ENCODE results near the gene LCN12. TPM values are rescaled to one million over a fixed set of nuclear protein-coding genes. Genes with fewer than 3 reads are reported as not detected.

Gene LCN12
- total RNA-seq, 1 donor from 2014 or later, result not detected

DNA sequence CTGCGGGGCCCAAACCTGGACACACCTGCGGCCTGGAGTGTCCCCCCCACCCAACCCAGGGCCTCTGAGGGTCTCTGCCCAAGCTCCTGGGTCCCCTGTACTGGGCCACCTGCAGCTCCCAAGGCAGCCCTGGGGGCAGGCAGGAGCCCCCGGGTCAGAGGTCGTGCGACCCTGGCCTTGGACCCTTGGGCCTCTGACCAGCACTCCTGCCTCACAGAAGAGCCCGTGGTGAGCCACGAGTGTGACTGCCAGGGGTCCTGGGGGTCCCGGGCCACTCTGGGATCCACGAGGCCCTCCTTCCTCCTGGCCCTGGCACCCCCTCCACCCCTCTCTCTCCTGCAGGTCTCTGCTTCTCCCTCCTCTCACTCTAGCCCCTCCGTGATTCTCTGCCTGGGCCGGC lies 20.3 kb downstream of the LCN12 start:
- no peak for DNase-seq (ENCODE audit: low spot score)

GRCh38 chr9:136972743-136973142 lies 20.7 kb downstream of the LCN12 start:
- no peak for DNase-seq (ENCODE audit: low spot score)

DNA sequence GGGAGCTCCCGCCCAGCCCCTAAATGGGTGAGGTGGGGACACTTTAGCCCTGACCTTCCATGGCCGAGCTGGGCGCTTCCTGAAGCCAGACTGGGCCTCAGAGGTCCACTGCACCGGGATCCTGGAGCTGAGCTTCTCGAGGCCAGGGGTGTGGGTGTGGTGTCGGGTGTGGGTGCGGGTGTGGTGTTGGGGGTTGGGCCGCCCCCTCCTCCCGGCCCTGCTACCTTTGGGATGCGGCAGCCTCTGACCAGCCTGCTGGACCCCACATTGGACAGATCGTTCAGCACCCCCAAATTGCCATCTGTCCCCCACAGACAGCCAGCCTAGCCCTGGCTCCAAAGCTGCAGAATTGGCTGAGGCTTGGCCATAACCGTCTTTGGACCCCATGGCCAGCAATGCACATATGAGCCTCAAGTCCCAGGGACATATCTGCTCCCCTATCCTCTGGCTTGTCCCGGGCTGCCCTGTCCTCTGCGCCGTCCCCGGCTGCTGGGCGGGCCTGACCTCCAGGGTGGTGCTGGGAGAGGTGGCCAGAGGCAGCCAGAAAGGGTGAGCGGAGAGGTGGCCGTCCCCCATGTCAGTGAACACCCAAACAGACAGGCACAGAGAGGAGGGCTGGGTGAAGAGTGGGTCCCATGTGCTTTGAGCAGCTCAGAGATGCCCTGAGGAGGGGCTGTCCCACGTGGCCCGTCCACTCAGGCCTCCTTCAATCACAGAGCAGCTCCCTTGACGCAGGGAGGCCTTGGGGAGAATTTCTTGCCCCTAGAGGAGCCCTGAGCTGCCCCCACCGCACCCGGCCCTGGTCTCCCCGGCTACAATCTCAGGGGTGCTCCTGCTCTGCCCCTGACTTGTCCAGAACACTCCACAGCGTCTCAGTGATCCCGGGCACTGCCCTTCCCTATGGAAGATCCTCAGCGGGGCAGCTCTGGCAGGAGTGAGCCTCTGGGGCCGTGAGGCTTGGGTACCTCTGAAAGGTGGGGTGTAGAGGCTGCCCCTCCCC lies 21.8 kb downstream of the LCN12 start:
- DNase-seq (ENCODE audit: low spot score), result no peak

DNA sequence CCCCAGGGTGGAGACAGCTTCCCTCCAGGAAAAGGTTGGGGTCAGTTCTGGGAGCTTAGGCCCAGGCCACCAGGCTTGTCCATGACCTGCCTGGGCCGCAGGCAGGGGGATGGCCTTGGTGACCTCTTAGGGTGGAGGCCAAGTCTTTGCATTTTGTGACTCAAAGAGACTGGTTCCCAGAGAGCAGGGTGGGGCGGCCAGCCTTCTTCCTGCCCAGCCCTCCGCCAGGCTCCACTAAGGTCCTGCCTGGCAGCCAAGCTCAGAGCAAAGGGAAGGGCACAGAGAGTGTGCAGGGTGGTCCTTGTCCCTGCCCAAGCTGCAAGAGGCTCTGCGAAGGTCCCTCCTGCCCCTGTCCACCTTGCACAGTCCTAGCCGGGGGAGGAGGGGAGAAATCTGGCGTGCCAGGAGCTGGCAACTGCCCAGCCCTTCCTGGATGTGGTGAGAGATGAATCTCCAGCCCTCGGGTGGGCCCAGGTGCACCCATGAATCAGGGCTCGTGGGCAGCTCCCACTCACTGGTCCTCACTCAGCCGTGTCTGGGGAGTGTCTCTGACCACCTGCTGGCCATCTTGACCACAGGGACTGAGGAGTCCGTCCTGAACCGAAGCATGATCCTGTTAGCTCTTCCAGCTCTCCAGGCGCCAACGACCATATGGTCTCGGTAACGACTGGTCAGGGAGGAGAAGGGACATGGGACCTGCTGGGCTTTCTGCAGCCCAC lies 22.9 kb downstream of the LCN12 start:
- DNase-seq (ENCODE audit: low spot score), result no peak

DNA sequence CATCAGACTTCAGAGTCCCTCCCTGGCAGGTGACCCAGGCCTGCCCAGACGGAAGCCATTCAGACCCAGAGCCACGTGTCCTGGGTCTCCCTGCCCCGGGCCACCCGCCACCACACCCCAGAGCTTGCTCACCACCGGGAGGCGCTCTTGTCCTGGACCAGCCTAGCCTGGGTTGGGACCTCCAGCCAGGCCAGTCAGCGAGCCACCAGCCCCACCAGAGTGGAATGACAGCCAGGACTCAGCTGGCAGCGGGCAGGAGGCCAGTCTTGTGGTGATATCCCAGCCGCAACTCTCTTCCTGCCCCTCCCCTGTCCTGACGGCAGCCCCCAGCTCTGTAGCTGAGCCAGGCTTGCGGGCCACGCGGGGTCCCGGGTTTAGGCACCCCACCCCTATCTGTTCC lies 23.6 kb downstream of the LCN12 start:
- DNase-seq (ENCODE audit: low spot score), result no peak

- no peak for DNase-seq (ENCODE audit: low spot score)
Observed at GRCh38 chr9:136977223-136977622, 25.1 kb downstream of the LCN12 start, which contains the start of gene PTGDS. PTGDS (plus strand) TSS chr9:136977504; CDS start chr9:136977579, 75 bp downstream.

GRCh38 chr9:136977649-136978072 lies 25.6 kb downstream of the LCN12 start:
- DNase-seq (ENCODE audit: low spot score), result no peak

GRCh38 chr9:136978073-136978864 lies 26.2 kb downstream of the LCN12 start:
- no peak for DNase-seq (ENCODE audit: low spot score)

DNA sequence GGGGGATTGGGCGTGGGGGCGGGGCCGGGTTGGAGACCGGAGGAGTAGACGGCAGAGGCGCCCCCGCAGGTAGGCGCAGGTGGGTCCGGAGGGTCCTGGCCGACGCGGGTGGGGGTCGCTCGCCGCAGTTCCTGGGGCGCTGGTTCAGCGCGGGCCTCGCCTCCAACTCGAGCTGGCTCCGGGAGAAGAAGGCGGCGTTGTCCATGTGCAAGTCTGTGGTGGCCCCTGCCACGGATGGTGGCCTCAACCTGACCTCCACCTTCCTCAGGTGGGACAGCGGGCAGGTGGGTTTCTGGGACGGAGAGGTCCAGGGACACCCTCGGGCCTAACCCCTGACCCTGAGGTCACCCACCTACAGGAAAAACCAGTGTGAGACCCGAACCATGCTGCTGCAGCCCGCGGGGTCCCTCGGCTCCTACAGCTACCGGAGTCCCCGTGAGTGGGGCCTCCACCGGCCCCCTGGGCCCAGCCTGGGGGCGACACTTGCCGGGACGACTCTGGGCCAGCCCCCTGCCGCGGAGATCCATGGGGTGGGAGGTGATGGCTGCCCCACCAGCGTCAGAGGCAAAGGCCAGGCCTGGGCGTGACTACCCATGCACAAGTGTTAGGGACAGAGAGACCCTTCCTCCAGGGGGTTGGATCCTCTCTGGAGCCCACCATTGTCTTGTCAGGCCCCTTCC lies 26.9 kb downstream of the LCN12 start:
- DNase-seq (ENCODE audit: low spot score), result no peak

DNA sequence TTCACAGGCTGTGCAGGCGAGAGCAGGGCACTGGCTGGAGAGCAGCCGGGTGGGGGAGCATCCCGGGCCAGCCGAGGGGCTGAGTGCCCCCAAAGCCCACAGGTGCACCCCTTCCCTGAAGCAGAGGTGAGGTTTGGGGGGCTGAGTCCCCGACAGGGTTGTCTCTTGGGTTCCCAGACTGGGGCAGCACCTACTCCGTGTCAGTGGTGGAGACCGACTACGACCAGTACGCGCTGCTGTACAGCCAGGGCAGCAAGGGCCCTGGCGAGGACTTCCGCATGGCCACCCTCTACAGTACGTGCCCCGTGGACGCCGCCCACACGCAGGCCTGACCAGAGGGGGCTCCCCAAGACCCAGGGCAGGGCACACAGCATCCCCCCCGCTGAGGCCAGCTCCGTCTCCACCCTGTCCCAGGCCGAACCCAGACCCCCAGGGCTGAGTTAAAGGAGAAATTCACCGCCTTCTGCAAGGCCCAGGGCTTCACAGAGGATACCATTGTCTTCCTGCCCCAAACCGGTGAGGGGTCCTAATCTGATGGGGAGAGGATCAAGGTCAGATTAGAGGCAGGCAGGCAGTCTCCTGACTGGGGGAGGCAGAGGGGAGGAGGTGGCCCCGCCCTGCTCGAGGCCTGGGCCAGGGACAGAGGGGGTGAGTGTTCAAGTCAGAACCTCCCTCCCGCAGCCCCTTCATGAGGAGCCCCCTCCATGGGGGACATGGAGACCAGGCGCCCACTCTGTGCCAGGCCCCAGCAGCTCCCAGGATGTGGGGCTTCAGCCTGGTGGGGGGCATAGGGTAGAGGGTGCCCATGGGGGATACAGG lies 27.9 kb downstream of the LCN12 start:
- no peak for DNase-seq (ENCODE audit: low spot score)

- DNase-seq (ENCODE audit: low spot score), result no peak
Observed at GRCh38 chr9:136980669-136981478, 28.8 kb downstream of the LCN12 start.

DNA sequence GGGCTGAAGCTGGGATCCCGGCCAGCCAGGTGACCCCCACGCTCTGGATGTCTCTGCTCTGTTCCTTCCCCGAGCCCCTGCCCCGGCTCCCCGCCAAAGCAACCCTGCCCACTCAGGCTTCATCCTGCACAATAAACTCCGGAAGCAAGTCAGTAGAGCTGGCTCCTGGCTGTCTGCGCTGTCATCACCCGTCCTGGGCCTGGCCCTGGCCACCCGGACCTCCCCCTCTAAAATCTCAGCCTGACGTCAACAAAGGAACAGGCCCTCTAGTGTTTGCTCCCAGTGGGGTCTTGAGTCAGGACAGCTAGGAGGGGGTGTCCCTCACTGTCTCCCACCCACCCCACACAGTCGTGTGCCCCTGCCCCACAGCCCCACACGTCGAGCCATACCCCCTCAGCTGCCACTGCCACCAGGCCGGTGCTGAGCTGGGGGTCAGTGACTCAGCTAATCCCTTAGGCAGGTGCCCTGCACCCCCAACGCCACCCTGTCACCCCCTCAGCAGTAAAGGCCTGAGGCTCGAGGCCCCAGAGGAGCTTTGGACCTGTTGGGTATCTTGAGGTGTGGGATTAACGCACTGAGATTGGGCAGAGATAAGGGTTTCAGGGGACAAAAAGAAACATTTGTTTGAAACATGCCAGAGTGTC lies 29.6 kb downstream of the LCN12 start:
- DNase-seq (ENCODE audit: low spot score), result no peak

DNA sequence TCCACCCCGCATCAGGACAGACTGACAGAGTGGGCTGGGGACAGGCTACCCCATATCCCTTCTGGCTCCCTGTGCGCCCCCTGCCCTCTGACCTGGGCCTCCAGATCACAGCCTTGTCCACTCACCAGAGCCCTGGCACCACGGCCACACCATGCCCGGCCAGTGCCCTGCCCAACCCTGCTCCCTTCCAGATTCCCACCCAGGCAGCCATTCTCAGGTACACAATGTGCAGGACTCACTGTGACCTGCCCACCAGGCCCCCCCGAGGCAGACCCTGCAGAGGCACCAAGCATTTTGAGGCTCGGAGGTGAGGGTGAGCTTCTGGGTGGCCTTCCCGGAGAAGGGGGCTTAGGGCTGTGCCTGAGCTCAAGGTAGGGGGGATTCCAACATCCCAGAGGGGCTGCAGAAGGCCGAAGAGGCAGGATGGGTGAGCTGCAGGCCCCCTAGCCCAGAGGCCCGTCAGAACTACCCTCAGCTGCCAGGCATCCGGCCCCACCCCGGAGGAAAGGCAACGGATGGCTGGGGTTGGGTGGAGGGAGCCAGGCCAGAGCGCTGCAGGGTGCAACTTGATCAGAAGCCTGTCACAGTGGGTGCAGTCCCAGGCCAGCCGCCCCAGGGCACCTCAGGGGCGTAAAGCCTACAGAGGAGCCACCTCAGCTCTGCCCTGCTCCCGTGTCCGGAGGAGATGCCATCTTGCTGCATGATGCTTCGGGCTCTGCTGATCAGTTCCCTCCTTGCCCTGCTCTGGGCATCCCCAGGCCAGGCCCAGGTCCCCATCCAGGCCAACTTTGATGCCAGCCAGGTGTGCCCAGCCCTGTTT lies 30.4 kb downstream of the LCN12 start, which contains the start of gene LCNL1:
Gene LCNL1 (plus strand): TSS at position 762 of the 820 bp plus-strand sequence. CDS start 594 bp downstream, outside the sequence.
- no peak for DNase-seq (ENCODE audit: low spot score)

GRCh38 chr9:136983167-136983566 lies 31.1 kb downstream of the LCN12 start:
- DNase-seq (ENCODE audit: low spot score), result no peak

- DNase-seq (ENCODE audit: low spot score), result no peak
Observed at GRCh38 chr9:136983656-136984314, 31.7 kb downstream of the LCN12 start.

DNA sequence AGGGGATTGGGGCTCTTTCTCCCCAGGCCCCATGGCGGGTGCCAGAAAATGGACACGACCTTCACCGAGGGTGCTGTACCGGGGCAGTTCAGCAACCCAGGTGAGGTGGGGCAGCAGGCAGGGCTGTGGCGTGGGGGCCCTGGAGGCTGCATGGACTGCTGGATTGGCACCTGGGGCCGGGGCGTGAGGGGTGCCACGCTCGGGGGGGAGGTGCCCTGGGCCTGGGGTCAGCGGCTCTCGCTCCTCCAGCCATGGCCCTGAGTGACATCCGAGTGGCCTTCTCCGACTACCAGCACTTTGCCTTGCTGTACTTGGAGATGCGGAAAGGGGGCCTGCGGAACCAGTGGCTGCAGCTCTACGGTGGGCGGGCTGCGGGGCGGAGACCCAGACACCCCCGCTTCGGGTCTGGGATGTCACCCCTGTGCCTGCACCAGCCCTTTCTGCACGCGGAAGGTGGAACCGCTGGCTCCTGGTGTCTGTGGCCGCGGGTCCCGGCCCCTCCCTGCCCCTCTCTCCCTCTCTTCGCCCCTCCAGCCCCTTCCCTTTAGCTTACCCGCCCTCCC lies 32.5 kb downstream of the LCN12 start:
- no peak for DNase-seq (ENCODE audit: low spot score)
